ENCODE measurements around the gene IPPK. TPM values are rescaled to one million over a fixed set of nuclear protein-coding genes. Genes with fewer than 3 reads are reported as not detected.

The IPPK gene
- total RNA-seq, 5 donors from 2014 or later (not counting 1 experiment from before 2014, with no cell fraction given): 7.5 to 9.6 (median 8.3) TPM

DNA sequence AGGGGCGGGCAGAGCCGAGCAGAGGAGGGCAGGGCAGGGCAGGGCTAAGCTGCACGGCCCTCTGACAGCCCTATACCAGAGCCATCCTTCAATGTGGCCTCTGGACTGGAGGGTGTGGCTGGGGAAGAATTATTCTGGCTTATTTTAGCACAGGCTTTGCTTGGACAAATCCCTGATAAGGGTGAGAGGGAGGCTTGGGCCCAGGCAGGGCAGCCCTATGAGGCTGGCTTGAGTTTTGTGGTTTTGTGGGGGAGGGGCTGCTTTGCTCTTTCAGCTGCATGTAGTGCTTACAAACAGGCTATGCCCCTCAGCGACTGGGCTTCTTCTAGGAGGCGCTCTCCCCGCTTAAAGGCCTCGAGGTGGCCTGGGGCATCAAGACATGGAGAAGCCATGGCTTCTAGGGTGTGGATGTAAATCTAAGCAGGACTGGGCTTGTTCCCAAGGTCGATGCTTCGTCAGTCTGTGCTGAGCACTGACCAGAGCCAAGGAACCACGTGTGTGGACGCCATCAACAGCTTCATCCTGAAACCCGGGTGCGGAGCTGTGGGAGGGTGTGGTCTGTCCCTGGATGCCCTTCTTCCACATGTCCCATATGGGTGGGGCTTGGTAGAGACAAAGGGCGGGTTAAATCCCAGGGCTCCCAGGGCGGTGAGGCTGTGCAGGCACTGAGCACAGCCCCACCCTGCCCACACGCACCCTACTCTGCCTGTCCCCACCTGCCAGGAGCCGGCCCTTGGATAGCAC lies 45.7 kb upstream of the IPPK start:
- ChIA-PET CTCF (interaction anchor here (0.5 to 1.4 kb wide), 4 partner anchors 75 to 77 kb away, joined by 3 to 8 read pairs (median 5); no protein-coding TSS in a partner anchor), POLR2A (interaction anchor here in 1 of 2 donors (0.5 kb wide), 1 partner anchor 272 kb away, joined by 5 read pairs; no protein-coding TSS in a partner anchor)
- no peak for ATAC-seq (replicated peaks in 1 of 4)
- no peaks in the 10 kb centered on the region for H3K27me3 Mint-ChIP-seq
- H3K27ac Mint-ChIP-seq: no peak overlapping the region
- H3K9me3 ChIP-seq: no peaks in the 10 kb centered on the region
- peaks cover 9 to 30% of the 10 kb centered on the region in 2 experiments for H3K4me1 ChIP-seq (ENCODE audit: control insufficient read depth in 1 of 2, extremely low read depth in 1 of 2, insufficient read depth in 2 of 2, low read length in 2 of 2)
- peaks cover 17 to 77% of the 10 kb centered on the region in 2 donors for H3K36me3 ChIP-seq (ENCODE audit: control insufficient read depth in 2 of 2, extremely low read depth in 1 of 2, insufficient read depth in 1 of 2, low read length in 1 of 2)
- no peaks in the 10 kb centered on the region for H3K27me3 ChIP-seq (replicated peaks in 1 of 2; ENCODE audit: control insufficient read depth in 2 of 2, extremely low read depth in 1 of 2, insufficient read depth in 2 of 2, low read length in 1 of 2)
- no peak overlapping the region for H3K27ac ChIP-seq (ENCODE audit: low read length)
- H3K4me3 Mint-ChIP-seq: no peak overlapping the region
- peaks cover 45% of the 10 kb centered on the region for H3K36me3 Mint-ChIP-seq
- no peak overlapping the region for H3K4me3 ChIP-seq (ENCODE audit: control insufficient read depth in 1 of 2, extremely low read depth in 1 of 2, low read length in 1 of 2)
- DNase-seq: no peak
- H3K9me3 Mint-ChIP-seq: no peaks in the 10 kb centered on the region
- H3K4me1 Mint-ChIP-seq: peaks cover 30 to 32% (median 30%) of the 10 kb centered on the region in 3 donors
- WGBS (ENCODE audit: insufficient coverage): 95% methylated on average over 16 of the region's 17 CpGs

DNA sequence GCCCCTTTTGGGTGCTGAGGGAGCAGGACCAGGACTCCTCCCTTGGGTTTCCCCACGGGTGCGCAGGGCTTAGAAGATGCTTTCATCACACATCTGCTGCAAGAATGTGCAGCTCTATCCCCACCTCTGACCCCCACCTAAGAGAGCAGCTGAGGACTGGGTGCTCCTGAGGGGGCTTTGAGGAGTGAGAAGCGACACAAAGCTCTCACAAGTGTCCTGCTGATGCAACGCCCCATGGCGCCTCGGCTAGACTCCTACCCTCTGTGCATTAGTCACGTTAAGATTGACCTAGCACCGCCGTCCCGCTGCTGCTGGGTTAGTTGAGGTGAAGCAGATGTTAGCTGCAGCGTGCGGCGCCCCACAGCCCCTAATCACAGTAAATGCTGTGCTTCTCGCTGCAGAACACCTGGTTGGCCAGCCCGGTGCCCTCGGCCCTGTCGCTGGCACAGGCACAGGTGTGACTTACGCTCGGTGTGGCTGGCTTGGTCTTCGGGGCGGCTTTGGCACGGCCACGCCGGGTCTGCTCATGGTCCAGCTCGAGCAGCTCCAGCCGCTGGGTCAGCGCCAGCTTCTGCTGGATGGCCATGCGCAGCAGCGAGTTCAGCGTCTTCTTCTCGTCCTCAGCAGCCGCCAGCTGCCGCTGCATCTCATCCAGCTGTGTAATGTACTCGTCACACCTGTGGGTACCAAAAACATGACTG lies 45.0 kb upstream of the IPPK start:
- no peak overlapping the region for H3K4me3 Mint-ChIP-seq
- H3K9me3 Mint-ChIP-seq: no peaks in the 10 kb centered on the region
- no peaks in the 10 kb centered on the region for H3K27me3 ChIP-seq (replicated peaks in 1 of 2; ENCODE audit: control insufficient read depth in 2 of 2, extremely low read depth in 1 of 2, insufficient read depth in 2 of 2, low read length in 1 of 2)
- ATAC-seq (replicated peaks in 1 of 4) (no peak), DNase-seq (no peak)
- no peaks in the 10 kb centered on the region for H3K27me3 Mint-ChIP-seq
- peaks cover 30 to 31% (median 30%) of the 10 kb centered on the region in 3 donors for H3K4me1 Mint-ChIP-seq
- peaks cover 9 to 31% of the 10 kb centered on the region in 2 experiments for H3K4me1 ChIP-seq (ENCODE audit: control insufficient read depth in 1 of 2, extremely low read depth in 1 of 2, insufficient read depth in 2 of 2, low read length in 2 of 2)
- no peak overlapping the region for H3K27ac Mint-ChIP-seq
- H3K36me3 ChIP-seq (ENCODE audit: control insufficient read depth in 2 of 2, extremely low read depth in 1 of 2, insufficient read depth in 1 of 2, low read length in 1 of 2): peaks cover 14 to 77% of the 10 kb centered on the region in 2 donors
- H3K9me3 ChIP-seq: no peaks in the 10 kb centered on the region
- ChIA-PET POLR2A (interaction anchor here in 1 of 2 donors (0.5 kb wide), 1 partner anchor 272 kb away, joined by 5 read pairs; no protein-coding TSS in a partner anchor), CTCF (interaction anchor here in 1 of 2 donors (1.4 kb wide), 1 partner anchor 76 kb away, joined by 4 read pairs; no protein-coding TSS in a partner anchor)
- 95% methylated on average over 26 of the region's 34 CpGs for WGBS (ENCODE audit: insufficient coverage)
- H3K36me3 Mint-ChIP-seq: peaks cover 45% of the 10 kb centered on the region
- no peak overlapping the region for H3K4me3 ChIP-seq (ENCODE audit: control insufficient read depth in 1 of 2, extremely low read depth in 1 of 2, low read length in 1 of 2)
- H3K27ac ChIP-seq (ENCODE audit: low read length): no peak overlapping the region

GRCh38 chr9:92714016-92714415 lies 44.1 kb upstream of the IPPK start:
- ChIA-PET CTCF (no interaction called here), POLR2A (interaction anchor here in 1 of 2 donors (0.6 kb wide), 1 partner anchor 22 kb away, joined by 3 read pairs; no protein-coding TSS in a partner anchor)
- peaks cover 14 to 76% of the 10 kb centered on the region in 2 donors for H3K36me3 ChIP-seq (ENCODE audit: control insufficient read depth in 2 of 2, extremely low read depth in 1 of 2, insufficient read depth in 1 of 2, low read length in 1 of 2)
- peaks cover 9 to 31% of the 10 kb centered on the region in 2 experiments for H3K4me1 ChIP-seq (ENCODE audit: control insufficient read depth in 1 of 2, extremely low read depth in 1 of 2, insufficient read depth in 2 of 2, low read length in 2 of 2)
- no peaks in the 10 kb centered on the region for H3K27me3 ChIP-seq (replicated peaks in 1 of 2; ENCODE audit: control insufficient read depth in 2 of 2, extremely low read depth in 1 of 2, insufficient read depth in 2 of 2, low read length in 1 of 2)
- ATAC-seq (replicated peaks in 1 of 4): no peak
- DNase-seq: no peak
- H3K27ac Mint-ChIP-seq: peak overlapping the region; percentile 95 to 97
- no peaks in the 10 kb centered on the region for H3K27me3 Mint-ChIP-seq
- WGBS (ENCODE audit: insufficient coverage): 100% methylated on average over 3 of the region's 3 CpGs
- peaks cover 30 to 32% (median 30%) of the 10 kb centered on the region in 3 donors for H3K4me1 Mint-ChIP-seq
- H3K4me3 ChIP-seq (ENCODE audit: control insufficient read depth in 1 of 2, extremely low read depth in 1 of 2, low read length in 1 of 2): no peak overlapping the region
- H3K36me3 Mint-ChIP-seq: peaks cover 42% of the 10 kb centered on the region
- no peak overlapping the region for H3K27ac ChIP-seq (ENCODE audit: low read length)
- no peaks in the 10 kb centered on the region for H3K9me3 Mint-ChIP-seq
- H3K9me3 ChIP-seq: no peaks in the 10 kb centered on the region
- H3K4me3 Mint-ChIP-seq: no peak overlapping the region

DNA sequence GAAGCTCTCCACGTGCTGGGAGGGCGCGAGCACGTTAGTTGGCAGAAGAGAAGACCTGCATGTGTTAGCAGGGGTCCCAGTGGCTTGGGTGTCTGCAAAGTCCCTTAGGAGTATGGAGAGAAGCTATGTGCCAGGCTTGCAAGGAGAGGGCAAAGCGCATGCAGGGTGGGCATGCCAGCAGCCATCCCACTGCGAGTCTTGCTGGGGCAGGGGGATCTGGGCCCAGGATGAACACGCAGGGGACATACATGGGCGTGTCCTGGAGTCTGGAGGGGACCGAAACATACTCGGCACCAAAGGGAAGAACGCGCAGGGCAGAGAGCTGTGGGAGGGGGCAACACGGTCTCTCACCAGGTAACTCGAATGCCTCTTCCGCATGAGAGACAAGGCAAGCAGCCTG lies 43.6 kb upstream of the IPPK start:
- H3K36me3 Mint-ChIP-seq: peaks cover 42% of the 10 kb centered on the region

GRCh38 chr9:92712767-92713166 lies 42.8 kb upstream of the IPPK start:
- ChIA-PET CTCF (no interaction called here), POLR2A (no interaction called here)
- peak overlapping the region; percentile 63 for H3K27ac ChIP-seq (ENCODE audit: low read length)
- WGBS (ENCODE audit: insufficient coverage): 97% methylated on average over 7 of the region's 15 CpGs
- H3K27ac Mint-ChIP-seq: peak overlapping the region; percentile 95 to 97
- peak overlapping the region in 1 of 3 donors; percentile 64 for H3K4me3 Mint-ChIP-seq
- ATAC-seq (replicated peaks in 1 of 4) (no peak), DNase-seq (no peak)
- no peaks in the 10 kb centered on the region for H3K27me3 Mint-ChIP-seq
- peaks cover 9 to 31% of the 10 kb centered on the region in 2 experiments for H3K4me1 ChIP-seq (ENCODE audit: control insufficient read depth in 1 of 2, extremely low read depth in 1 of 2, insufficient read depth in 2 of 2, low read length in 2 of 2)
- no peaks in the 10 kb centered on the region for H3K9me3 ChIP-seq
- H3K36me3 ChIP-seq (ENCODE audit: control insufficient read depth in 2 of 2, extremely low read depth in 1 of 2, insufficient read depth in 1 of 2, low read length in 1 of 2): peaks cover 14 to 67% of the 10 kb centered on the region in 2 donors
- no peaks in the 10 kb centered on the region for H3K9me3 Mint-ChIP-seq
- H3K27me3 ChIP-seq (replicated peaks in 1 of 2; ENCODE audit: control insufficient read depth in 2 of 2, extremely low read depth in 1 of 2, insufficient read depth in 2 of 2, low read length in 1 of 2): no peaks in the 10 kb centered on the region
- H3K4me3 ChIP-seq (ENCODE audit: control insufficient read depth in 1 of 2, extremely low read depth in 1 of 2, low read length in 1 of 2): no peak overlapping the region
- peaks cover 40% of the 10 kb centered on the region for H3K36me3 Mint-ChIP-seq
- peaks cover 30 to 32% (median 30%) of the 10 kb centered on the region in 3 donors for H3K4me1 Mint-ChIP-seq

More for the DNA sequence above, 43.6 kb upstream of the IPPK start:
- peaks cover 30 to 32% (median 30%) of the 10 kb centered on the region in 3 donors for H3K4me1 Mint-ChIP-seq
- DNase-seq: no peak
- no peak for ATAC-seq (replicated peaks in 1 of 4)
- Histone ChIP-seq H3K4me3 (ENCODE audit: control insufficient read depth in 1 of 2, extremely low read depth in 1 of 2, low read length in 1 of 2) (no peak overlapping the region), H3K36me3 (ENCODE audit: control insufficient read depth in 2 of 2, extremely low read depth in 1 of 2, insufficient read depth in 1 of 2, low read length in 1 of 2) (peaks cover 14 to 74% of the 10 kb centered on the region in 2 donors), H3K27me3 (replicated peaks in 1 of 2; ENCODE audit: control insufficient read depth in 2 of 2, extremely low read depth in 1 of 2, insufficient read depth in 2 of 2, low read length in 1 of 2) (no peaks in the 10 kb centered on the region), H3K27ac (ENCODE audit: low read length) (no peak overlapping the region), H3K9me3 (no peaks in the 10 kb centered on the region), H3K4me1 (ENCODE audit: control insufficient read depth in 1 of 2, extremely low read depth in 1 of 2, insufficient read depth in 2 of 2, low read length in 2 of 2) (peaks cover 9 to 31% of the 10 kb centered on the region in 2 experiments)
- no peaks in the 10 kb centered on the region for H3K27me3 Mint-ChIP-seq
- no peaks in the 10 kb centered on the region for H3K9me3 Mint-ChIP-seq
- no peak overlapping the region for H3K4me3 Mint-ChIP-seq
- CTCF ChIA-PET: no interaction called here
- 90% methylated on average over 13 of the region's 15 CpGs for WGBS (ENCODE audit: insufficient coverage)
- POLR2A ChIA-PET: interaction anchor here in 1 of 2 donors (0.6 kb wide), 1 partner anchor 22 kb away, joined by 3 read pairs; no protein-coding TSS in a partner anchor
- peak overlapping the region; percentile 95 to 97 for H3K27ac Mint-ChIP-seq

DNA sequence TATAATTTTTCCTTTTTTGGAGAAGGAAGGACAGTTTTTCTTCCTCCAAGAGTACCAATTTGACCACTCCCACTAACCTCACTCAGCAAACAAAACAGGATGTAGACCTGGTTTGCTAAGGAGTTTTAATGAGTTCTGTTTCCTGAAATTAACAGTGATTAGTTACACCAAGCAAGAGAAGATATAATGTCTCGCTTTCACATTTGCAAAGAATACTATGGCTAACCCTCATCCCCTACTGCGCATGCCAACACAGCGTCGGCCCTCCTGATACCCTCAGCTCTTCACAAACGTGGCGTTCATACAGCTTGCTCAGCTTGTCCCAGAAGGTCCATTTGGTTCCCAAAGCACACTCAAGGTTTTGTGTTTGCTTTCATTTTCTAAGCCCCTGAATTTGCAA lies 41.9 kb upstream of the IPPK start:
- Histone ChIP-seq H3K9me3 (no peaks in the 10 kb centered on the region), H3K4me3 (ENCODE audit: control insufficient read depth in 1 of 2, extremely low read depth in 1 of 2, low read length in 1 of 2) (peak overlapping the region in 1 of 2 donors; percentile 7), H3K27me3 (replicated peaks in 1 of 2; ENCODE audit: control insufficient read depth in 2 of 2, extremely low read depth in 1 of 2, insufficient read depth in 2 of 2, low read length in 1 of 2) (no peaks in the 10 kb centered on the region), H3K4me1 (ENCODE audit: control insufficient read depth in 1 of 2, extremely low read depth in 1 of 2, insufficient read depth in 2 of 2, low read length in 2 of 2) (peaks cover 9 to 30% of the 10 kb centered on the region in 2 experiments), H3K36me3 (ENCODE audit: control insufficient read depth in 2 of 2, extremely low read depth in 1 of 2, insufficient read depth in 1 of 2, low read length in 1 of 2) (peaks cover 14 to 58% of the 10 kb centered on the region in 2 donors), H3K27ac (ENCODE audit: low read length) (peak overlapping the region; percentile 63)
- ChIA-PET CTCF (interaction anchor here in 1 of 2 donors (0.8 kb wide), 1 partner anchor 25 kb away, joined by 3 read pairs; no protein-coding TSS in a partner anchor), POLR2A (no interaction called here)
- H3K4me1 Mint-ChIP-seq: peaks cover 28 to 32% (median 30%) of the 10 kb centered on the region in 3 donors
- 20% methylated on average over 6 of the region's 6 CpGs for WGBS (ENCODE audit: insufficient coverage)
- H3K27ac Mint-ChIP-seq: peak overlapping the region; percentile 95 to 97
- ATAC-seq (replicated peaks in 1 of 4): peak; percentile 46 to 66 (median 62)
- peaks cover 45% of the 10 kb centered on the region for H3K36me3 Mint-ChIP-seq
- H3K27me3 Mint-ChIP-seq: no peaks in the 10 kb centered on the region
- H3K4me3 Mint-ChIP-seq: peak overlapping the region; percentile 64 to 72 (median 64)
- H3K9me3 Mint-ChIP-seq: no peaks in the 10 kb centered on the region
- peak in 1 of 35 experiments; percentile 33 for DNase-seq
